ENCODE measurements around the gene ACAP3. TPM values are rescaled to one million over a fixed set of nuclear protein-coding genes. Genes with fewer than 3 reads are reported as not detected.

Gene ACAP3
- total RNA-seq, 2 donors from 2014 or later: 41.6 to 121 TPM

- no peak for ATAC-seq (ENCODE audit: insufficient number of reproducible peaks, low FRiP score, low read depth)
Measured at GRCh38 chr1:1246577-1247340, 61.0 kb downstream of the ACAP3 start, which contains the start of gene C1QTNF12. Gene C1QTNF12 (minus strand): TSS chr1:1246722. CDS start chr1:1246690, 32 bp downstream.

DNA sequence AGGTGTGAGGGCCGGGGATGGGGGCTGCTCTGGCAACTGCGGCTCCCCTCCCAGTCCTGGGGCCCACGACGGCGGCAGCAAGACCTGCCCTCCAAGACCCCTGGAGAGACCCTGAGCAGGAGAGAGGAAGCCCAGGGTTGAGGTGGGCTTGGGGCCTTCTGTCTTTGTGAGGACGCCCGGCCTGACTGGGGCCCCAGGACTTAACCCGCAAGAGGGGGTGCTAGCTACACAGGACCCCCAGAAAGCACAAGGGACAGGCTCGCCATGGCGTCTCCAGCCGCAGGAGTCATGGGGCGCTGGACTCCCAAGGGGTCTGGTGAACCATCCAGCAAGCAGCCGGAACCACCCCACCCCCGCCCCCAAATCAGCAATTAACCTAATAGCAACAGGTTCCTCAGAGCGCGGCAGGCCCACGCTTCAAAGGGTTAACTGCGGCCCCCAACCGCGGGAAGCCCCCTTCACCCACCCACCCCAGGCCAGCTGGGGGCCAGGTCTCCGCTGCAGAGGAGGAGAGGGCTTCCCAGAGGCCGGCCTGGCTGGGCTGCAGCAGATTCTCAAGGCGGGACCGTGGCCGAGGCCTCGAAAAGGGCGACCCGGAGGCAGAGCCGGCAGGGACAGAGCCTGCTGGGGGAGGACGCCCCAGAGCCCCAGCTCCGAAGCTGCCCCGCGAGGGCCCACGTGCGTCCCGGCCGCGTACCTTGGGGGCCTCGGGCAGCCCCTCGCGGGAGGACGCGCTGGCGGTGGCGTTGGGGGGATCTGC is 61.7 kb downstream of the ACAP3 start:
- no peaks in the 10 kb centered on the region for H3K4me1 ChIP-seq (ENCODE audit: control insufficient read depth in 1 of 2, low read depth in 2 of 2)
- no peak overlapping the region for H3K4me3 ChIP-seq

More at GRCh38 chr1:1246577-1247340, 61.0 kb downstream of the ACAP3 start, which contains the start of gene C1QTNF12:
- H3K36me3 ChIP-seq: no peaks in the 10 kb centered on the region
- no peaks in the 10 kb centered on the region for H3K27me3 ChIP-seq (replicated peaks; ENCODE audit: insufficient read depth)
- no peak for DNase-seq (ENCODE audit: low spot score)
- H3K9me3 ChIP-seq: no peaks in the 10 kb centered on the region
- H3K4me3 ChIP-seq: no peak within 1 kb of the TSS
- H3K4me1 ChIP-seq (ENCODE audit: control insufficient read depth in 1 of 2, low read depth in 2 of 2): no peaks in the 10 kb centered on the region
- no peak within 1 kb of the TSS for H3K27ac ChIP-seq
- no peak for TF ChIP-seq CTCF (IDR thresholded peaks at IDR 0.05)

GRCh38 chr1:1245178-1245816 is 62.4 kb downstream of the ACAP3 start:
- no peak for TF ChIP-seq CTCF (IDR thresholded peaks at IDR 0.05)
- no peaks in the 10 kb centered on the region for H3K9me3 ChIP-seq
- no peaks in the 10 kb centered on the region for H3K27me3 ChIP-seq (replicated peaks; ENCODE audit: insufficient read depth)
- no peaks in the 10 kb centered on the region for H3K36me3 ChIP-seq
- no peak overlapping the region for H3K4me3 ChIP-seq
- ATAC-seq (ENCODE audit: insufficient number of reproducible peaks, low FRiP score, low read depth) (no peak), DNase-seq (ENCODE audit: low spot score) (no peak)
- H3K4me1 ChIP-seq (ENCODE audit: control insufficient read depth in 1 of 2, low read depth in 2 of 2): no peaks in the 10 kb centered on the region
- no peak overlapping the region for H3K27ac ChIP-seq

More for the DNA sequence above, 61.7 kb downstream of the ACAP3 start:
- no peak for TF ChIP-seq CTCF (IDR thresholded peaks at IDR 0.05)
- Histone ChIP-seq H3K36me3 (no peaks in the 10 kb centered on the region), H3K27me3 (replicated peaks; ENCODE audit: insufficient read depth) (no peaks in the 10 kb centered on the region), H3K9me3 (no peaks in the 10 kb centered on the region), H3K27ac (no peak overlapping the region)
- DNase-seq (ENCODE audit: low spot score) (no peak), ATAC-seq (ENCODE audit: insufficient number of reproducible peaks, low FRiP score, low read depth) (no peak)

DNA sequence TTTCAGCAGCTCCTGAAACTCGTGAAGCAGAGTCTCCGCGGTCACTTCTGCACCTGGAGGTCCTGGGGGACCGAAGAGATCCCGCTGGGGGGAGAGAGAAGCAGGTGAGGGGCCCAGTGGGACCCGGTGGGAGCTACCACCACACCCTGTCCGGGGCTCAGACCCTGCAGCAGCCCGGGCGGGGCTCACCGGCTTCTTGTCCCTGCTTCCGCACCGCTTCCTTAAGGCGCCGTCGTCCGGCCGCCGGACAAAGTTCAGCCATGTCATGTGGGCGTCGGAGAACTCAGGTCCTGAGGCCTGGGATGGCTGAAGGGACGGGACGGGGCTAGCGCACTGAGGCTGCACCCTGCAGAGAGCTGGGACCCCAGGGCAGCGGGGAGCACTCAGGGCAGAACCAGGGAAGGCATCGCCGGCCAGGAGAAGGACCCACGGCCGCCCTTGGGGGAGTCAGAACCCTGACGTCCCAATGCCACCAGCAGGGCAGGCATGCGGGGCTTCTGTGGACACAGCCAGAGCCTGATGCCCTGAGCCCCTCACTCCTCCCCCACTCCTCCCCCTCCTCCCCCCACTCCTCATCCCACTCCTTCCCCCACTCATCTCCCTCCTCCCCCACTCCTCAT is 63.4 kb downstream of the ACAP3 start:
- no peaks in the 10 kb centered on the region for H3K27me3 ChIP-seq (replicated peaks; ENCODE audit: insufficient read depth)

More for the DNA sequence above, 63.4 kb downstream of the ACAP3 start:
- no peak overlapping the region for H3K27ac ChIP-seq
- no peak for ATAC-seq (ENCODE audit: insufficient number of reproducible peaks, low FRiP score, low read depth)
- DNase-seq (ENCODE audit: low spot score): no peak
- no peaks in the 10 kb centered on the region for H3K9me3 ChIP-seq
- H3K36me3 ChIP-seq: no peaks in the 10 kb centered on the region
- H3K4me3 ChIP-seq: no peak overlapping the region
- no peak for TF ChIP-seq CTCF (IDR thresholded peaks at IDR 0.05)
- no peaks in the 10 kb centered on the region for H3K4me1 ChIP-seq (ENCODE audit: control insufficient read depth in 1 of 2, low read depth in 2 of 2)
